Memory B cell (primary cell): ENCODE data around the gene CCT5.

Experiments
- ATAC-seq: fragments of 150-1000 bp; cut with Tn5 transposase; 2 replicates; pipeline ENCODE4 v1.10.0; 2021; ENCODE audit warnings: low read depth, mild to moderate bottlenecking, moderate library complexity
- DNase-seq, 2 donors: peaks; one replicate each; pipeline ENCODE4 v3.0.0; 2022; ENCODE audit warnings: low spot score in 2 of 2
- H3K27ac Mint-ChIP-seq: one replicate; pipeline ENCODE4 v1.8.0; 2022; ENCODE audit warnings: mild to moderate bottlenecking, moderate library complexity, mixed read lengths
- H3K27me3 Mint-ChIP-seq: one replicate; pipeline ENCODE4 v1.8.0; 2022; ENCODE audit warnings: mixed read lengths
- H3K36me3 Mint-ChIP-seq: one replicate; pipeline ENCODE4 v1.8.0; 2022; ENCODE audit warnings: mild to moderate bottlenecking, mixed read lengths
- H3K4me1 Mint-ChIP-seq: one replicate; pipeline ENCODE4 v1.8.0; 2022; ENCODE audit warnings: mixed read lengths
- H3K4me3 Mint-ChIP-seq: one replicate; pipeline ENCODE4 v1.8.0; 2022; ENCODE audit warnings: mild to moderate bottlenecking, moderate library complexity, mixed read lengths
- H3K9me3 Mint-ChIP-seq: one replicate; pipeline ENCODE4 v1.8.0; 2022; ENCODE audit warnings: mixed read lengths

The CCT5 gene

GRCh38 chr5:10249948-10250805, at the start of gene CCT5:
Gene CCT5, plus strand, starts transcription at chr5:10250280. Its CDS starts 61 bp downstream, at chr5:10250341.
- H3K4me3 Mint-ChIP-seq = peak within 1 kb of the TSS; percentile 87
- H3K27ac Mint-ChIP-seq = peak within 1 kb of the TSS; percentile 100
- H3K36me3 Mint-ChIP-seq = peaks cover 7% of the 10 kb centered on the region
- no peaks in the 10 kb centered on the region for H3K9me3 Mint-ChIP-seq
- H3K27me3 Mint-ChIP-seq = no peaks in the 10 kb centered on the region
- ATAC-seq (peak; percentile 85), DNase-seq (peak; percentile 87 to 89)
- H3K4me1 Mint-ChIP-seq = peaks cover 25% of the 10 kb centered on the region

- peaks cover 9% of the 10 kb centered on the region for H3K36me3 Mint-ChIP-seq
- peaks cover 2% of the 10 kb centered on the region for H3K27me3 Mint-ChIP-seq
- no peak overlapping the region for H3K4me3 Mint-ChIP-seq
- ATAC-seq (no peak), DNase-seq (no peak)
- H3K4me1 Mint-ChIP-seq = no peaks in the 10 kb centered on the region
- no peak overlapping the region for H3K27ac Mint-ChIP-seq
- peaks cover 6% of the 10 kb centered on the region for H3K9me3 Mint-ChIP-seq
These were observed 48.7 kb upstream of the CCT5 start for GRCh38 chr5:10201223-10201868.

GRCh38 chr5:10202089-10202910, 47.8 kb upstream of the CCT5 start:
- no peaks in the 10 kb centered on the region for H3K4me1 Mint-ChIP-seq

GRCh38 chr5:10209004-10209403, 41.1 kb upstream of the CCT5 start:
- Mint-ChIP-seq H3K9me3 (no peaks in the 10 kb centered on the region), H3K27ac (no peak overlapping the region), H3K36me3 (peaks cover 5% of the 10 kb centered on the region), H3K4me3 (no peak overlapping the region), H3K27me3 (no peaks in the 10 kb centered on the region), H3K4me1 (no peaks in the 10 kb centered on the region)
- DNase-seq = no peak
- no peak for ATAC-seq

More at GRCh38 chr5:10202089-10202910, 47.8 kb upstream of the CCT5 start:
- peaks cover 9% of the 10 kb centered on the region for H3K36me3 Mint-ChIP-seq
- ATAC-seq (no peak), DNase-seq (no peak)
- peaks cover 2% of the 10 kb centered on the region for H3K27me3 Mint-ChIP-seq
- no peak overlapping the region for H3K4me3 Mint-ChIP-seq
- peaks cover 2% of the 10 kb centered on the region for H3K9me3 Mint-ChIP-seq
- no peak overlapping the region for H3K27ac Mint-ChIP-seq

- Mint-ChIP-seq H3K9me3 (no peaks in the 10 kb centered on the region), H3K36me3 (peaks cover 3% of the 10 kb centered on the region), H3K27me3 (no peaks in the 10 kb centered on the region), H3K4me3 (no peak overlapping the region), H3K27ac (no peak overlapping the region), H3K4me1 (no peaks in the 10 kb centered on the region)
- DNase-seq (no peak), ATAC-seq (no peak)
These were observed 36.8 kb upstream of the CCT5 start for GRCh38 chr5:10213316-10213715.

GRCh38 chr5:10214041-10214440, 36.0 kb upstream of the CCT5 start:
- Mint-ChIP-seq H3K27ac (no peak overlapping the region), H3K9me3 (no peaks in the 10 kb centered on the region), H3K4me3 (no peak overlapping the region), H3K4me1 (no peaks in the 10 kb centered on the region), H3K27me3 (no peaks in the 10 kb centered on the region), H3K36me3 (no peaks in the 10 kb centered on the region)
- ATAC-seq (no peak), DNase-seq (no peak)

GRCh38 chr5:10215366-10215765, 34.7 kb upstream of the CCT5 start:
- Mint-ChIP-seq H3K27me3 (no peaks in the 10 kb centered on the region), H3K4me3 (no peak overlapping the region), H3K27ac (no peak overlapping the region), H3K36me3 (no peaks in the 10 kb centered on the region), H3K4me1 (no peaks in the 10 kb centered on the region), H3K9me3 (no peaks in the 10 kb centered on the region)
- ATAC-seq (no peak), DNase-seq (no peak)

- H3K4me3 Mint-ChIP-seq = no peak overlapping the region
- no peaks in the 10 kb centered on the region for H3K9me3 Mint-ChIP-seq
- H3K27me3 Mint-ChIP-seq = no peaks in the 10 kb centered on the region
- ATAC-seq = no peak
- H3K27ac Mint-ChIP-seq = no peak overlapping the region
- no peaks in the 10 kb centered on the region for H3K4me1 Mint-ChIP-seq
- DNase-seq = no peak
- H3K36me3 Mint-ChIP-seq = no peaks in the 10 kb centered on the region
These were observed 34.0 kb upstream of the CCT5 start for GRCh38 chr5:10216107-10216506.

- H3K27ac Mint-ChIP-seq = no peak overlapping the region
- no peaks in the 10 kb centered on the region for H3K9me3 Mint-ChIP-seq
- DNase-seq (no peak), ATAC-seq (no peak)
- H3K4me1 Mint-ChIP-seq = no peaks in the 10 kb centered on the region
- H3K36me3 Mint-ChIP-seq = peaks cover 9% of the 10 kb centered on the region
- no peaks in the 10 kb centered on the region for H3K27me3 Mint-ChIP-seq
- no peak overlapping the region for H3K4me3 Mint-ChIP-seq
These were observed 31.4 kb upstream of the CCT5 start for GRCh38 chr5:10218658-10219057.

GRCh38 chr5:10219068-10219467, 31.0 kb upstream of the CCT5 start:
- Mint-ChIP-seq H3K4me1 (no peaks in the 10 kb centered on the region), H3K36me3 (peaks cover 12% of the 10 kb centered on the region), H3K9me3 (peaks cover 1% of the 10 kb centered on the region), H3K4me3 (no peak overlapping the region), H3K27me3 (no peaks in the 10 kb centered on the region), H3K27ac (no peak overlapping the region)
- ATAC-seq = no peak
- DNase-seq = no peak

GRCh38 chr5:10220248-10220647, 29.8 kb upstream of the CCT5 start:
- ATAC-seq = no peak
- Mint-ChIP-seq H3K27ac (no peak overlapping the region), H3K9me3 (peaks cover 5% of the 10 kb centered on the region), H3K36me3 (peaks cover 21% of the 10 kb centered on the region), H3K4me1 (no peaks in the 10 kb centered on the region), H3K4me3 (no peak overlapping the region), H3K27me3 (no peaks in the 10 kb centered on the region)
- no peak for DNase-seq

GRCh38 chr5:10222326-10222725, 27.8 kb upstream of the CCT5 start:
- no peak overlapping the region for H3K4me3 Mint-ChIP-seq
- ATAC-seq (no peak), DNase-seq (no peak)
- H3K4me1 Mint-ChIP-seq = no peaks in the 10 kb centered on the region
- H3K9me3 Mint-ChIP-seq = peaks cover 8% of the 10 kb centered on the region
- peaks cover 26% of the 10 kb centered on the region for H3K36me3 Mint-ChIP-seq
- H3K27ac Mint-ChIP-seq = no peak overlapping the region
- H3K27me3 Mint-ChIP-seq = no peaks in the 10 kb centered on the region

GRCh38 chr5:10227379-10227778, 22.7 kb upstream of the CCT5 start:
- no peaks in the 10 kb centered on the region for H3K27me3 Mint-ChIP-seq
- DNase-seq (no peak), ATAC-seq (no peak)
- H3K27ac Mint-ChIP-seq = no peak overlapping the region
- H3K4me1 Mint-ChIP-seq = no peaks in the 10 kb centered on the region
- H3K36me3 Mint-ChIP-seq = peaks cover 33% of the 10 kb centered on the region
- no peak overlapping the region for H3K4me3 Mint-ChIP-seq
- H3K9me3 Mint-ChIP-seq = peaks cover 8% of the 10 kb centered on the region

GRCh38 chr5:10228288-10228687, 21.8 kb upstream of the CCT5 start:
- no peak for ATAC-seq
- no peaks in the 10 kb centered on the region for H3K27me3 Mint-ChIP-seq
- H3K4me3 Mint-ChIP-seq = no peak overlapping the region
- H3K9me3 Mint-ChIP-seq = peaks cover 8% of the 10 kb centered on the region
- H3K4me1 Mint-ChIP-seq = no peaks in the 10 kb centered on the region
- H3K36me3 Mint-ChIP-seq = peaks cover 33% of the 10 kb centered on the region
- no peak overlapping the region for H3K27ac Mint-ChIP-seq
- DNase-seq = no peak
